RWPE2 (cell line): ENCODE results near the gene TAF5L.

Experiments
- ATAC-seq: fragments of 200-7000 bp; cut with Tn5 transposase; 3 replicates; pipeline ENCODE4 v1.9.1; 2021; ENCODE audit warnings: low read depth
- DNase-seq: peaks from one replicate; pipeline ENCODE4 v3.0.0-alpha.2; 2020; ENCODE audit warnings: low spot score
- H3K27ac ChIP-seq: fragments of 450-650 bp; 2 replicates; pipeline ENCODE4 v1.5.1; 2017; ENCODE audit warnings: mild to moderate bottlenecking; ENCODE audit not compliant: poor library complexity, severe bottlenecking
- H3K27me3 ChIP-seq: fragments of 250-450 bp; sonication (Bioruptor Pico); 2 replicates; pipeline ENCODE4 v1.5.1; 2021; ENCODE audit warnings: mild to moderate bottlenecking, moderate library complexity; ENCODE audit not compliant: insufficient read depth, poor library complexity, severe bottlenecking
- H3K36me3 ChIP-seq: fragments of 250-450 bp; sonication (Bioruptor Pico); 2 replicates; pipeline ENCODE4 v1.5.1; 2020; ENCODE audit warnings: low read depth, mild to moderate bottlenecking, moderate library complexity
- H3K4me1 ChIP-seq: fragments of 250-450 bp; sonication (Bioruptor Pico); 2 replicates; pipeline ENCODE4 v1.5.1; 2021; ENCODE audit warnings: mild to moderate bottlenecking, moderate library complexity; ENCODE audit not compliant: insufficient read depth, poor library complexity, severe bottlenecking
- H3K4me3 ChIP-seq: fragments of 250-450 bp; sonication (Bioruptor Pico); 2 replicates; pipeline ENCODE4 v1.5.1; 2021; ENCODE audit warnings: mild to moderate bottlenecking, moderate library complexity; ENCODE audit not compliant: severe bottlenecking
- H3K9me3 ChIP-seq: fragments of 250-450 bp; sonication (Bioruptor Pico); 2 replicates; pipeline ENCODE4 v1.5.1; 2021; ENCODE audit warnings: mild to moderate bottlenecking, moderate library complexity; ENCODE audit not compliant: severe bottlenecking
- TF ChIP-seq, protein P1 (sequence below): fragments of 450-650 bp; IDR thresholded peaks from one replicate; pipeline ENCODE4 v1.5.1; 2017; ENCODE audit warnings: mild to moderate bottlenecking, moderate library complexity; ENCODE audit not compliant: poor library complexity, severe bottlenecking

The TAF5L gene

DNA sequence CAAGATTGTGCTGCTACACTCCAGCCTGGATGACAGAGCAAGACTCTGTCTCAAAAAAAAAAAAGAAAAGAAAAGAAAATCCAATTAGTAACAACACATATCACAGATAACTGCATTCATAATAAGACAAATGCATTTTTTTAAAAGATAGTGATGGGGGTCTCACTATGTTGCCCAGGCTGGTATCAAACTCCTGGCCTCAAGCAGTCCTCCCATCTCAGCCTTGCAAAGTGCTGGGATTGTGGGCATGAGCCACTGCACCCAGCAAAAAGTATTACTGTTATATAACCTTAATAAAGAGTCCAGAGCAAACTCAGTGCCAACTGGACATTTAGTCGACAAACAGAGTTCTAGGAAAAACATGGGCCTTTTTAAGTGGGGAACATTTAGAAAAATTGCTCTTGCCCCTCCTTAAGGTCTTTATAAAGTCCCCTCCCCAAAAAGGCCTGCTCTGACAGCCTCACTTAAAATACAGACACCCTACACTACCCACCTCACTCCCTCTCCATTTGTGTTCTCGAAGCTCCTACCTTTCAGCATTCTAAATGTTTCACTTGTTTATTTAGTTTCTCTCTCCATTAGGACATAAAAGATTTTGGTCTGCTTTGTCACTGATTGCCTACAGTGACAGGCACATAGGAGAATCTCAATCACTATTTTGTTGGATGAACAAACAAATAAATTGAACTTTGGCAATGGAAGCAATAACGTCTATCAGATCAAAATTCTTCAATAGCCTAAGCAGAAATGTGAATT lies 74.9 kb downstream of the TAF5L start:
- no peaks in the 10 kb centered on the region for H3K4me1 ChIP-seq
- ATAC-seq (no peak), DNase-seq (no peak)
- H3K27me3 ChIP-seq = no peaks in the 10 kb centered on the region
- H3K27ac ChIP-seq = no peak overlapping the region
- TF ChIP-seq, protein P1, sequence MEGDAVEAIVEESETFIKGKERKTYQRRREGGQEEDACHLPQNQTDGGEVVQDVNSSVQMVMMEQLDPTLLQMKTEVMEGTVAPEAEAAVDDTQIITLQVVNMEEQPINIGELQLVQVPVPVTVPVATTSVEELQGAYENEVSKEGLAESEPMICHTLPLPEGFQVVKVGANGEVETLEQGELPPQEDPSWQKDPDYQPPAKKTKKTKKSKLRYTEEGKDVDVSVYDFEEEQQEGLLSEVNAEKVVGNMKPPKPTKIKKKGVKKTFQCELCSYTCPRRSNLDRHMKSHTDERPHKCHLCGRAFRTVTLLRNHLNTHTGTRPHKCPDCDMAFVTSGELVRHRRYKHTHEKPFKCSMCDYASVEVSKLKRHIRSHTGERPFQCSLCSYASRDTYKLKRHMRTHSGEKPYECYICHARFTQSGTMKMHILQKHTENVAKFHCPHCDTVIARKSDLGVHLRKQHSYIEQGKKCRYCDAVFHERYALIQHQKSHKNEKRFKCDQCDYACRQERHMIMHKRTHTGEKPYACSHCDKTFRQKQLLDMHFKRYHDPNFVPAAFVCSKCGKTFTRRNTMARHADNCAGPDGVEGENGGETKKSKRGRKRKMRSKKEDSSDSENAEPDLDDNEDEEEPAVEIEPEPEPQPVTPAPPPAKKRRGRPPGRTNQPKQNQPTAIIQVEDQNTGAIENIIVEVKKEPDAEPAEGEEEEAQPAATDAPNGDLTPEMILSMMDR = no peak
- no peak overlapping the region for H3K4me3 ChIP-seq
- H3K9me3 ChIP-seq = no peaks in the 10 kb centered on the region
- H3K36me3 ChIP-seq = no peaks in the 10 kb centered on the region

DNA sequence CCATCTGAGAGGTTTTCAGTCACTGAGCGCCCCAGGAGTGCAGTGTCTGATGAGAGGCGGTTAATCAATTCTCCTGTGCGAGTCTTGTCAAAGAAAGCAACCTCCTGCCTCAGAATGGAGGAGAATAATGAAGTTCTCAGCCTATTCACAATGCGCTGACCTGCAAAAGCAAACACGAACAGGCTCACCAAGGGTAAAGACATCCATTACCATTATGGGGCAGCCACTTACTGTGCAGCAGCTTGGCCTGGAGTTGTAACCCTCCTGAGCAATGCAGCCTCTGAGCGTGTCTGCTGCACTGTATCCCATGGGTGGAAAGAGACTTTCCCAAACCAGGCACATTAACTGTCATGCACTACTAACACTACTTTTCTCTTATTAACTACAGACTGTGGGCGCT lies 78.4 kb downstream of the TAF5L start:
- Histone ChIP-seq H3K4me1 (no peaks in the 10 kb centered on the region), H3K4me3 (no peak overlapping the region), H3K27me3 (no peaks in the 10 kb centered on the region), H3K27ac (no peak overlapping the region), H3K36me3 (no peaks in the 10 kb centered on the region), H3K9me3 (no peaks in the 10 kb centered on the region)
- TF ChIP-seq, protein P1 = no peak
- DNase-seq = no peak
- no peak for ATAC-seq

DNA sequence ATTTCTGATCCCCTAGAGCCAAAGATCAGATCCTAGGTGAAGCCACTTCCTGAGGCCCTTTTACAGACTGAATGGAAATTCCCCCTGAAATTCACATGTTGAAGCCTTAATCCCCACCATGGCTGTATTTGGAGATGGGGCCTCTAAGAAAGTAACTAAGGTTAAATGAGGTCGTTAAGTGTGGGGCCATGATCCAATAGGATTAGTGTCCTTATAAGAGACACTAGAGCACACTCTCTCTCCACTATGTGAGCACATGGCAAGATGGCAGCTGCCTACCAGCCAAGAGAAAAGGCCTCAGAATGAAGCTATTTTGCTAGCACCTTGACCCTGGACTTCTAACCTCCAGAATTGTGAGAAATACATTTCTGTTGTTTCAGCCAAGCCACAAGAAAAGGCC lies 81.3 kb downstream of the TAF5L start:
- no peak overlapping the region for H3K27ac ChIP-seq
- no peak for DNase-seq
- H3K27me3 ChIP-seq = no peaks in the 10 kb centered on the region
- H3K4me1 ChIP-seq = no peaks in the 10 kb centered on the region
- no peaks in the 10 kb centered on the region for H3K9me3 ChIP-seq
- H3K36me3 ChIP-seq = no peaks in the 10 kb centered on the region
- TF ChIP-seq, protein P1 = no peak
- no peak overlapping the region for H3K4me3 ChIP-seq
- no peak for ATAC-seq
